Eye (tissue), 1 donor: ENCODE results near the gene COMMD10.
A peak's percentile ranks its signal among the peaks of the same experiment; 100 is the strongest.
"Not testable (repeated sequence)": the region's sequence is repeated elsewhere in the genome, so short reads cannot be mapped to it uniquely, and the experiment has no call there.

Source experiments
- DNase-seq: peaks from one replicate; pipeline ENCODE4 v3.0.0-alpha.2; 2015

Gene COMMD10

GRCh38 chr5:116104941-116105340 is 20.1 kb downstream of the COMMD10 start:
- DNase-seq = not testable (repeated sequence)

GRCh38 chr5:116115163-116115562 is 30.3 kb downstream of the COMMD10 start:
- DNase-seq = no peak

GRCh38 chr5:116130471-116130870 is 45.6 kb downstream of the COMMD10 start:
- DNase-seq = no peak

GRCh38 chr5:116130976-116131375 is 46.2 kb downstream of the COMMD10 start:
- DNase-seq = no peak

- DNase-seq = no peak
These were observed 48.5 kb downstream of the COMMD10 start for GRCh38 chr5:116133281-116133680.

GRCh38 chr5:116135344-116135743 is 50.5 kb downstream of the COMMD10 start:
- DNase-seq = no peak

- DNase-seq = peak; percentile 91
These were observed 52.9 kb downstream of the COMMD10 start for GRCh38 chr5:116137544-116138378.

GRCh38 chr5:116142495-116142894 is 57.7 kb downstream of the COMMD10 start:
- DNase-seq = no peak

- no peak for DNase-seq
These were observed 59.3 kb downstream of the COMMD10 start for GRCh38 chr5:116144103-116144502.

GRCh38 chr5:116144991-116145390 is 60.2 kb downstream of the COMMD10 start:
- DNase-seq = no peak

GRCh38 chr5:116145416-116145815 is 60.6 kb downstream of the COMMD10 start:
- DNase-seq = no peak

- no peak for DNase-seq
These were observed 67.3 kb downstream of the COMMD10 start for GRCh38 chr5:116152169-116152568.

- no peak for DNase-seq
These were observed 68.9 kb downstream of the COMMD10 start for GRCh38 chr5:116153687-116154174.

GRCh38 chr5:116154252-116154651 is 69.4 kb downstream of the COMMD10 start:
- no peak for DNase-seq

- DNase-seq = no peak
These were observed 70.1 kb downstream of the COMMD10 start for GRCh38 chr5:116154931-116155330.

- peak; percentile 14 for DNase-seq
These were observed 73.1 kb downstream of the COMMD10 start for GRCh38 chr5:116157902-116158301.

- DNase-seq = no peak
These were observed 74.2 kb downstream of the COMMD10 start for GRCh38 chr5:116159006-116159405.

GRCh38 chr5:116174111-116174510 is 89.3 kb downstream of the COMMD10 start:
- no peak for DNase-seq

- DNase-seq = no peak
These were observed 91.3 kb downstream of the COMMD10 start for GRCh38 chr5:116176121-116176520.

- DNase-seq = no peak
These were observed 94.1 kb downstream of the COMMD10 start for GRCh38 chr5:116178925-116179324.

GRCh38 chr5:116209166-116209565 is 124.3 kb downstream of the COMMD10 start:
- no peak for DNase-seq

GRCh38 chr5:116212225-116212624 is 127.4 kb downstream of the COMMD10 start:
- no peak for DNase-seq

GRCh38 chr5:116216246-116216645 is 131.4 kb downstream of the COMMD10 start:
- DNase-seq = no peak

- DNase-seq = no peak
These were observed 140.6 kb downstream of the COMMD10 start for GRCh38 chr5:116225281-116225922.
